ENCODE measurements around the gene CD300H.
"Not testable (repeated sequence)": the region's sequence is repeated elsewhere in the genome, so short reads cannot be mapped to it uniquely, and the experiment has no call there.

CD300H gene

GRCh38 chr17:74525465-74525725 is 41.9 kb downstream of the CD300H start:
- no peak for DNase-seq

GRCh38 chr17:74524653-74525464 is 42.5 kb downstream of the CD300H start:
- DNase-seq: no peak

- no peak for DNase-seq
These were observed 44.0 kb downstream of the CD300H start for GRCh38 chr17:74523308-74523707.

- no peak for DNase-seq
These were observed 44.8 kb downstream of the CD300H start for GRCh38 chr17:74522381-74523105.

- no peak for DNase-seq
These were observed 45.6 kb downstream of the CD300H start for GRCh38 chr17:74521701-74522201.

DNA sequence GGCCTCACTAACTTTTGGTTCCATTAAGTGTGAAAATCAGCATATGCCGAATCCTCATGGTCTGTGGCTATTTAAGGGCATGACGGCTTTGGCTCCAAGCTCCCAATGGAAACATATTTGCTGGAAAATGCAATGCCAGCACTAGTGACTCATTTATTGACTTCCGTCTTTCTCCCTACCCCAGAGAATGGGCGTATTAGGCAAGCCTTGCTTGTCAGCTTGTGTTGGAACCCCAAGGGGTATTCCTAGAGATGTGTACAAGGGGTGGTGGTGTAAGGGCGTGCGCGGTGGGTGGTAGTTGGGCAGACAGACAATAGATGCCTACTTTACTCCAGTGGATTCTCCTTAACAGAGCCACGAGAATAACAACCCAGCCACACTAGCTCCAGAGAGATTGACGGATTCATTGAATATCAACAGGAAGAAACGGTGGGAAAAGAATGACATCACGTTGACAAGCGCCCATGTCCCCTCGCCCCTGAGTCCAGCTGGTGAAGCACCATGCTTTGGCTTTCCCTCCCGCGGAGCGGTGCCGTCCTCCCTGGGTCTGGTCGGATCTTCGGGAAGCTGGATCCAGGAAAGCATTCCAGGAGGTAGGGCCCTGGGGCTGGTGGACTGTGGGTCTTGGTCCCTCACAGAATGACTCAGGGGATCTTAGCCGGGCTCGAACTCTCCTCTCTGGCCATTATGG is 46.4 kb downstream of the CD300H start:
- DNase-seq: no peak

- DNase-seq: no peak
These were observed 47.3 kb downstream of the CD300H start for GRCh38 chr17:74520016-74520434.

DNA sequence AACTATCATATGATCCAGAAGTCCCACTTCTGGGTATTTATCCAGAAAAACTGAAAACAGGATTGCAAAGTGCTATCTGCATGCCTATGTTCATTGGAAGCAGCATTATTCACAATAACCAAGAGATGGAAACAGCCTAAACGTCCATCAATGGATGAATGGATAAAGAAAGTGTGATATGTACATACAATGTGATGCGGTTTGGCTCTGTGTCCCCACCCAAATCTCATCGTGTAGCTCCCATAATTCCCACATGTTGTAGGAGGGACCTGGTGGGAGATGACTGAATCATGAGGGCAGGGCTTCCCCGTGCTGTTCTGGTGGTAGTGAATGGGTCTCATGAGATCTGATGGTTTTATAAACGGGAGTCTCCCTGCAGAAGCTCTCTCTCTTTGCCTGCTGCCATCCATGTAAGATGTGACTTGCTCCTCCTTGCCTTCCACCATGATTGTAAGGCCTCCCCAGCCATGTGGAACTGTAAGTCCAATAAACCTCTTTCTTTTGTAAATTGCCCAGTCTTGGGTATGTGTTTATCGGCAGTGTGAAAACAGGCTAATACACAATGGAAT is 48.8 kb downstream of the CD300H start:
- DNase-seq: not testable (repeated sequence)

DNA sequence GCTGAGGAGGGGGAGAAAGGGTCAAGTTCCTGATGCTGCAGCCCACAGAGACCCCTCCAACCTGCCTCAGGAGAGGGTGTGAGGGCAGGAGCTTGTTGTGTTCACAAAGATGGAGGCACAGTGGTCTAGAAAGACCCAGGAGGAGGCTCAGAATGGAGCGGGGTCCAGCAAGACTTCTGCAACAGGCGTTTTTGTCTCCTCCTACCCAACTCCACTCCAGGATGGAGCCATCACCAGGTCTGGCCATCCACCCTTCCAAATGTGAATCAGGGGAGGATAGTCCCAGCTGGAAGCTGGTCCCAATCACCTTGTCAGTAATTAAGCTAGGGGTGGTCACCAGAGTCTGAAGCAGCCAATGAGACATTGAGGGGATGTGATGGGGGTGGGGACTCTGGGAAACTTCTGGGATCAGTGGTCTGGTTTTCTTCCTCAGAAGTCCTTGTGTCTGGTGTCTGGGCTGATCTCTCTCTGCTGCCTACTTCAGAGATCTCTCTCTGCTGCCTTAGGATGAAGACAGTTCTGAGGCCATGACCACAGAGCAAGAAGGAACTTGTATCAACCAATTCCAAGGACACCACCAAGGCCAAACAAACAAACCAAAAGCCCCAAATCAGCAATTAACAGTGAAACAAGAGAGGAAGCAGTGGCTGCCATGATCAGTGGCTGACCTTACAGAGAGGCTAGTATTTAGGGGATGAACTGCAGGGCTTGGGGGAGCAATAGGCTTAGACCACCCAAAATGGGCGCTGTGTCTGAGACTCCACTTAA is 50.6 kb downstream of the CD300H start:
- no peak for DNase-seq

- DNase-seq: no peak
These were observed 51.4 kb downstream of the CD300H start for GRCh38 chr17:74515941-74516340.

GRCh38 chr17:74514632-74515334 is 52.5 kb downstream of the CD300H start:
- peak; percentile 24 to 46 for DNase-seq

GRCh38 chr17:74513987-74514631 is 53.2 kb downstream of the CD300H start:
- peak in 1 of 2 experiments; percentile 46 for DNase-seq

DNA sequence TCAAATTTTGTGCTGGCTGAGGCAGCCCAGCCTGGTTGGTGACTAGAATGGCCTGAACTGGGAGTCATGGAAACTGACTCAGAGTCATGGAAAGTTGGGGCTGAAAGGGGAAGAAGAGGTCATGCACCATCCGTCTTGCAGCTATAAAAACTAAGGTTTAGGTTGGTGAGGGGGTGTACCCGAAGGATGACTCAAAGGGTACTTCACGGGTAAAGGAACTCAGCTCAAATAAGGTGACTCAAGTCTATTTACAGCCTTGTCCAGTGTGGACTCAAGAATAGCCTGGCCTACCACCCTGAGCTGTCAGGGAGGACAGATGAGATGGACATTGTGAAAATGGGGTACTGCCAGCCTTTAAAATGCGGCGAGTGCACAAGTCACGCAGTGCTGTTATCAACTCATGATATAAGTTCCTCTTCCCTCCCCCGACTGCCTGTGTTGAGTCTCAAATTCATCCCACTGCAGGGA is 54.7 kb downstream of the CD300H start:
- no peak for DNase-seq

- DNase-seq: no peak
These were observed 55.3 kb downstream of the CD300H start for GRCh38 chr17:74512036-74512435.

Data from NCI-H2081 (cell line).